GM12875 (cell line): ENCODE data around the gene GPR17.

ENCODE experiments used
- H3K4me3 ChIP-seq: one replicate; pipeline ENCODE4 v1.5.1; 2011; ENCODE audit warnings: low read depth, low read length, control low read depth
- TF ChIP-seq, protein P1 (sequence below): IDR thresholded peaks from 2 replicates; pipeline ENCODE4 v1.5.1; 2011; ENCODE audit warnings: low read depth, mild to moderate bottlenecking, control low read depth, inconsistent platforms, low read length, moderate library complexity, borderline replicate concordance; ENCODE audit not compliant: insufficient read depth

Gene GPR17

DNA sequence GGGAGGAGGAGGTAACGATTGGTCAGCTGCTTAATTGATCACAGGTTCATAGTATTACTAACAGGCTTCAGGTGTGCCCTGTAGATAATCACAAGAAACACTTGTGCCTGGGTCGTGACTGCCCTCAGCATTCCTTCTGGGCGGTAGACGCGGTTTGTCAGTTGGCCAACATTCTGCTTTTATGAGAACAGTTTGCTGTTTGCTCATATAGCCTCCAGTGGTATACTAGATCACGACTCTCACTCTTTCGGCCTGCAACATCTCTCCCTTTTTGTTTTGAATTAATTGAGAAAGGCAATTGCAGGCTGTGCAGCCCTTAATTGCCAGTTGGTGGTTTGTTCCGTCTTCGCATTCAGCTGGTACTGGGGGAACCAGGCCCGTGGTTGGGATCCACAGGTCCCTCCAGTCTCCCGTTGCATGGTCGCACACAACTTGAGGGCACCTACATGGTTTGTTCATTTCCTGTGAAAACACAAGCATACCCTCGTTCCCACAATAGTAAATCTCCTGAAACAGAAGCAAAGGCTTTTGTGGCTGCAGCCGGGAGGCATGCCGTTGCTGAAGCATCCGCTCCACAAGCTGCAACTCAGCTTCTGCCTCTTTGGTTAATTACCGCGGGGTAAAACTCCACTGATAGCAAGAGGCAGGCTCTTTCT lies 30.3 kb upstream of the GPR17 start:
- H3K4me3 ChIP-seq = no peak overlapping the region
- TF ChIP-seq, protein P1, sequence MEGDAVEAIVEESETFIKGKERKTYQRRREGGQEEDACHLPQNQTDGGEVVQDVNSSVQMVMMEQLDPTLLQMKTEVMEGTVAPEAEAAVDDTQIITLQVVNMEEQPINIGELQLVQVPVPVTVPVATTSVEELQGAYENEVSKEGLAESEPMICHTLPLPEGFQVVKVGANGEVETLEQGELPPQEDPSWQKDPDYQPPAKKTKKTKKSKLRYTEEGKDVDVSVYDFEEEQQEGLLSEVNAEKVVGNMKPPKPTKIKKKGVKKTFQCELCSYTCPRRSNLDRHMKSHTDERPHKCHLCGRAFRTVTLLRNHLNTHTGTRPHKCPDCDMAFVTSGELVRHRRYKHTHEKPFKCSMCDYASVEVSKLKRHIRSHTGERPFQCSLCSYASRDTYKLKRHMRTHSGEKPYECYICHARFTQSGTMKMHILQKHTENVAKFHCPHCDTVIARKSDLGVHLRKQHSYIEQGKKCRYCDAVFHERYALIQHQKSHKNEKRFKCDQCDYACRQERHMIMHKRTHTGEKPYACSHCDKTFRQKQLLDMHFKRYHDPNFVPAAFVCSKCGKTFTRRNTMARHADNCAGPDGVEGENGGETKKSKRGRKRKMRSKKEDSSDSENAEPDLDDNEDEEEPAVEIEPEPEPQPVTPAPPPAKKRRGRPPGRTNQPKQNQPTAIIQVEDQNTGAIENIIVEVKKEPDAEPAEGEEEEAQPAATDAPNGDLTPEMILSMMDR = no peak

DNA sequence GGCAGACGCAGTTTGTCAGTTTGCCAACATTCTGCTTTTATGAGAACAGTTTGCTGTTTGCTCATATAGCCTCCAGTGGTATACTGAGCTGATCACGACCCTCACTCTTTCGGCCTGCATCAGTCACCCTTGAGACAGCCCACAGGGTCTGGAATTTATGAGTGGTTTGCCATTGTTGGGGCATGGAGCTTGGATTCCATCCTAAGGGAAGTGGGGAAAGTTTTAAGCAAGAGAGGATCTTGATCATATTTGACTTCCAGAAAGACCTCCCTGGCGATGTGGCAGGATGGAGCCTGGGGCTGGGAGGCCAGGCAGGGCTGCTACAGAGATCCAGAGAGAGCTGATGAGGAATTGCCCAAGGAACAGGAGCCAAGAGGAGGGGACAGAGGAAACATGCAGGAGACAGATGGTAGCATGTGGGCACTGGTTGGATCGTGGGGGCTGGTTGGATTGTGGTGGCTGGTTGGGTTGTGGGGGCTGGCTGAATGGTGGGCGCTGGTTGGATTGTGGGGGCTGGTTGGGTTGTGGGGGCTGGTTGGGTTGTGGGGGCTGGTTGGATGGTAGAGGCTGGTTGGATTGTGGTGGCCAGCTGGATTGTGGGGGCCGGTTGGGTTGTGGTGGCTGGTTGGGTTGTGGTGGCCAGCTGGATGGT lies 27.3 kb upstream of the GPR17 start:
- TF ChIP-seq, protein P1 = no peak
- H3K4me3 ChIP-seq = no peak overlapping the region

DNA sequence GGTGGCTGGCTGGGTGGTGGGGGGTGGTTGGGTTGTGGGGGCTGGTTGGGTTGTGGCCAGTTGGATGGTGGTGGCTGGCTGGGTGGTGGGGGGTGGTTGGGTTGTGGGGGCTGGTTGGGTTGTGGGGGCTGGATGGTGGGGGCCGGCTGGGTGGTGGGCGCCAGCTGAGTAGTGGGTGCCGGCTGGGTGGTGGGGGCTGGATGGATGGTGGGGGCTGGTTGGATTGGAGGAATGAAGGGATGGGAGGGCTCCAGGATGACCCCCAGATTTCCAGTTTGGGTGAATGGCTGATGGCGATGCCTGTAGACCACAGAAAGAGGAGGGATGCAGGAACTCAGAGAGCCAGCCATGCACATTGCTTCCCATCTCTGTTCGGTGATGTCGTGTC lies 26.8 kb upstream of the GPR17 start:
- no peak overlapping the region for H3K4me3 ChIP-seq
- TF ChIP-seq, protein P1 = no peak

DNA sequence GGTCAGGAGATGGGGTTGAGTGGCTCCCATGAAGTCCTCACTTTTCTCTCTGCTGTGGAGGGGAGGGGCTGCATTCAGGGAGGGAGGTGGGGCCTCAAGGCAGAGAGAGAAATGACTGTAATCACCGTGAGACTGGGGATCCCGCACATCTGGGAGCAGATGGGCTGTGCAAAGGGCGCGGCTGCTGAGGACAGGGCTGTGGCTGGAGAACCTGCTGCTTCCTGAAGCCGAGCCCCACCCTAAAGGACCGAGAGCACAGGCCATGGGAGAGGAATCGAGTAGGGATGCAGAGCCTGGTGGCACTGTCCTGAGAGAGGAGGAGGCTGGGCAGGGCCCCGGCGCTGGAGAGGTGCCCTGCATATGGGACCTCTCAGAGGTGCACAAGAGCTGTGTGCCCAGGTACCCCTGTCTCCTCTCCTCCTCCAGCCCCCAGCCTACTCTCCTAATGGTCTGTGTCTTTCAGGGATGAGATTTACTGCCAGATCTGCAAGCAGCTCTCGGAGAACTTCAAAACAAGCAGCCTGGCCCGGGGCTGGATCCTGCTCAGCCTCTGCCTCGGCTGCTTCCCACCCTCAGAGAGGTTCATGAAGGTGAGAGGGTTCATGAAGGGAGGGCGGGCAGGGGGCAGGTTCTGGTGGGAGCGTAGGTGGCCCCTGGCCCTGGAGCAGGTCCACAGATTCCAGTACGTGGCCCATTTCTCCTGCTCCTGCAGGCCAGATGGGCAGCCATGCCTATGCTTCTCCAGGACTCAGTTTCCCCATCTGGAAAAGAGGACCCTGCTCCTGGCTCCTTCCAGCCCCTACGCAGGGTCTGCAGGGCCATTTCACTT lies 25.9 kb upstream of the GPR17 start:
- TF ChIP-seq, protein P1 = no peak
- H3K4me3 ChIP-seq = no peak overlapping the region

DNA sequence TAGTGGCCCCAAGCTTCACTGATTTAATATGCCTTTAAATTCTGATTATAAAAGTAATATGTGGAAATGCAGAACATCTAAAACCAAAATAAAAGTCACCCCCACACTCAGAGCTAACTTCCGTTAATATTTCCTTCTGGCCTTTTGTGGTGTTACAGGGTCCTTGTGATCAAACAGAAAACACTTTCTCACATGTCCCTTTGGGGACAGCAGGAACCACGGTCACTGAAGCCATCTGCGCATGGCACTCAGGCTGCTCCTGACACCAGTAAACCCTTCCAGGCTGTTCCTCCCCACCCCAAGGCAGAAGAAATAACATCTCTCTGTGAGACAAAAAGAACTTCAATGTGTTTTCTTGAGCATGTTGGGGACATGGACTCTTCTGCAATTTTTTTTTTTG lies 25.1 kb upstream of the GPR17 start:
- H3K4me3 ChIP-seq = no peak overlapping the region
- TF ChIP-seq, protein P1 = no peak

DNA sequence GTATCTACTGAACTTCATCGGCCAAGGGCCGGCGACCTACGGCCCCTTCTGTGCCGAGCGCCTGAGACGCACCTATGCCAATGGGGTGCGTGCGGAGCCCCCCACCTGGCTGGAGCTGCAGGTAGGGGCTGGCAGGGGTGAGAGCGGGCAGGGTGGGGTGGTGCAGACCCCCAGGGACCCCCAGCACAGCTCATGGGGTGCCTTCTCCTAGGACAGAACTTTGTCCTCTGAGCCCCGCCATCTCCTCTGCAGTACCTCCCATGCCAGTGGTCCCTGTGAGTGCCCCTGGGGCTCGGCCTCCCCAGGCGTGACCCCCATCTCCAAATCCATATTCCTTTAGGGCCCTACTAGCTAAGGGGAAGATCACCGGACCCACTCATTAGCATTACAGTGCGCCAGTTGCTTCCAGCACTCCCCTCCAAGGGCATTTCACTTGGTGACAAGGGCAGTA lies 23.9 kb upstream of the GPR17 start:
- no peak overlapping the region for H3K4me3 ChIP-seq
- TF ChIP-seq, protein P1 = no peak
